SHP77 treated with DMSO at 0.1 percent for 48 hours (cell line): ENCODE measurements around the gene SCYGR7.
"Not testable (repeated sequence)": the region's sequence is repeated elsewhere in the genome, so short reads cannot be mapped to it uniquely, and the experiment has no call there.

Source experiments
- DNase-seq: peaks from one replicate; lab custom pipeline; 2025; lab: John Stamatoyannopoulos, UW

Gene SCYGR7

GRCh38 chr2:227728035-227728434, at the start of gene SCYGR7:
SCYGR7 (plus strand) TSS chr2:227728335; CDS start chr2:227728335, 0 bp downstream.
- no peak for DNase-seq

GRCh38 chr2:227684258-227684657, 43.9 kb upstream of the SCYGR7 start:
- DNase-seq, result no peak

GRCh38 chr2:227687189-227687588, 40.9 kb upstream of the SCYGR7 start:
- DNase-seq, result no peak

GRCh38 chr2:227696990-227697679, 31.0 kb upstream of the SCYGR7 start:
- DNase-seq, result no peak

- no peak for DNase-seq
Observed at GRCh38 chr2:227701556-227701955, 26.6 kb upstream of the SCYGR7 start.

GRCh38 chr2:227703280-227703732, 24.8 kb upstream of the SCYGR7 start:
- DNase-seq, result no peak

GRCh38 chr2:227703961-227704360, 24.2 kb upstream of the SCYGR7 start:
- DNase-seq, result no peak

- no peak for DNase-seq
Observed at GRCh38 chr2:227706859-227707258, 21.3 kb upstream of the SCYGR7 start.

- no peak for DNase-seq
Observed at GRCh38 chr2:227707390-227707789, 20.7 kb upstream of the SCYGR7 start.

GRCh38 chr2:227710986-227711385, 17.1 kb upstream of the SCYGR7 start:
- DNase-seq, result no peak

- DNase-seq, result no peak
Observed at GRCh38 chr2:227713291-227713690, 14.8 kb upstream of the SCYGR7 start.

- no peak for DNase-seq
Observed at GRCh38 chr2:227716501-227716900, 11.6 kb upstream of the SCYGR7 start.

- no peak for DNase-seq
Observed at GRCh38 chr2:227717687-227718567, 10.2 kb upstream of the SCYGR7 start, which contains the start of gene SLC19A3. SLC19A3 (minus strand) TSS chr2:227718028; CDS start chr2:227702318, 15,710 bp downstream.

GRCh38 chr2:227719641-227720040, 8.5 kb upstream of the SCYGR7 start:
- no peak for DNase-seq

GRCh38 chr2:227720680-227721079, 7.5 kb upstream of the SCYGR7 start:
- no peak for DNase-seq

- DNase-seq, result not testable (repeated sequence)
Observed at GRCh38 chr2:227722821-227723220, 5.3 kb upstream of the SCYGR7 start.

GRCh38 chr2:227724394-227725039, 3.6 kb upstream of the SCYGR7 start, which contains the start of gene SCYGR6:
SCYGR6 (minus strand) TSS chr2:227724757; CDS start chr2:227724757, 0 bp downstream.
- no peak for DNase-seq

GRCh38 chr2:227739351-227739750, 11.2 kb downstream of the SCYGR7 start:
- DNase-seq, result no peak

- DNase-seq, result not testable (repeated sequence)
Observed at GRCh38 chr2:227740705-227741104, 12.6 kb downstream of the SCYGR7 start.

GRCh38 chr2:227745594-227745993, 17.5 kb downstream of the SCYGR7 start, which contains the start of gene SCYGR8:
SCYGR8 (plus strand) TSS chr2:227745894; CDS start chr2:227745894, 0 bp downstream.
- DNase-seq, result no peak

- DNase-seq, result no peak
Observed at GRCh38 chr2:227748079-227748478, 19.9 kb downstream of the SCYGR7 start.

GRCh38 chr2:227756261-227756660, 28.1 kb downstream of the SCYGR7 start:
- not testable (repeated sequence) for DNase-seq
